ENCODE measurements around the gene MEGF11. TPM values are rescaled to one million over a fixed set of nuclear protein-coding genes. Genes with fewer than 3 reads are reported as not detected.

MEGF11 gene
- total and polyA plus RNA-seq, 4 donors, result 0.16 to 1.5 (median 0.50) TPM

DNA sequence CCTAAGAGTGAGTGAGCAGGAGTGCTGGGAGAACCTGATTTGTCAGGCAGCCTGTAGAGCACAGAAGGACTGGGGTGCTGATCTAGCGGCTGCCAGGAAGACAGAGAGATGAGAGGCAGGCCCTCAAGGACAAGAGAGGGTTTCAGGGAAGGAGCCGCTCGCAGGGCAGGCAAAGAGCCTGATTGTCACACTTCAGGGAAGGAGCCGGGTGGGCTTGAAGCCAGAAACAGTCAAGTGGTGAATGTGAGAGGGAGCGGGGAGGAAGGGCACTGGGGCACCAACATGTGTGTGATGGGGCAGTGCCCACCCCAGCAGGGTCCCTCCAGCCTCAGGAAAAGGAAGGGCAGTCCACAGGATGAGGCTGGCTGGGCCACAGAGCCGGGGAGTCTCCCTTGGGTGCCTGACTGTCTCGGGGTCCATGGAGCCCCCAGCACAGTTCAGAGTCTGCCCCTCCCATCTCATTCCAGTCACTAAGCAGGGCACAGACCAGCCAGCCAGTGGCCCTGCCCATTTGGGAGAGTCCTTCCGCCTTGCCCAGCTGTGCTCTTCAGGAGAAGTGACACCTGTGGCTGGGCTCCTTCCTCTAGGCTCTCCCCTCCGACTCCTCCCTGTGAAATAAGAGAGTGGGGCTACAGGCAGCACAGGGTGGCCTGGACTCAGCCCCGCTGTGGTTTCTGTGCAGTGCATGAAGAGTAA lies 235.6 kb downstream of the MEGF11 start:
- Histone ChIP-seq H3K4me3 (no peak overlapping the region), H3K36me3 (ENCODE audit: control insufficient read depth in 4 of 4, insufficient read depth in 4 of 4, low read length in 4 of 4) (no peaks in the 10 kb centered on the region), H3K27ac (ENCODE audit: low read depth in 1 of 2, low read length in 1 of 2) (no peak overlapping the region), H3K27me3 (ENCODE audit: control insufficient read depth in 3 of 3, insufficient read depth in 3 of 3, low read length in 2 of 3) (no peaks in the 10 kb centered on the region), H3K9ac (ENCODE audit: insufficient read depth in 1 of 2, low read length in 2 of 2) (no peak overlapping the region), H3K4me1 (ENCODE audit: control insufficient read depth in 5 of 5, insufficient read depth in 5 of 5, low read length in 5 of 5) (no peaks in the 10 kb centered on the region), H3K9me3 (ENCODE audit: control insufficient read depth in 4 of 4, insufficient read depth in 3 of 4, low read length in 3 of 4) (peaks cover 0 to 2% (median 0%) of the 10 kb centered on the region in 4 donors)
- DNase-seq, result no peak
- TF ChIP-seq, protein P1, sequence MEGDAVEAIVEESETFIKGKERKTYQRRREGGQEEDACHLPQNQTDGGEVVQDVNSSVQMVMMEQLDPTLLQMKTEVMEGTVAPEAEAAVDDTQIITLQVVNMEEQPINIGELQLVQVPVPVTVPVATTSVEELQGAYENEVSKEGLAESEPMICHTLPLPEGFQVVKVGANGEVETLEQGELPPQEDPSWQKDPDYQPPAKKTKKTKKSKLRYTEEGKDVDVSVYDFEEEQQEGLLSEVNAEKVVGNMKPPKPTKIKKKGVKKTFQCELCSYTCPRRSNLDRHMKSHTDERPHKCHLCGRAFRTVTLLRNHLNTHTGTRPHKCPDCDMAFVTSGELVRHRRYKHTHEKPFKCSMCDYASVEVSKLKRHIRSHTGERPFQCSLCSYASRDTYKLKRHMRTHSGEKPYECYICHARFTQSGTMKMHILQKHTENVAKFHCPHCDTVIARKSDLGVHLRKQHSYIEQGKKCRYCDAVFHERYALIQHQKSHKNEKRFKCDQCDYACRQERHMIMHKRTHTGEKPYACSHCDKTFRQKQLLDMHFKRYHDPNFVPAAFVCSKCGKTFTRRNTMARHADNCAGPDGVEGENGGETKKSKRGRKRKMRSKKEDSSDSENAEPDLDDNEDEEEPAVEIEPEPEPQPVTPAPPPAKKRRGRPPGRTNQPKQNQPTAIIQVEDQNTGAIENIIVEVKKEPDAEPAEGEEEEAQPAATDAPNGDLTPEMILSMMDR (IDR thresholded peaks at IDR 0.05; ENCODE audit: control extremely low read depth, extremely low read depth), result no peak
- ATAC-seq (ENCODE audit: insufficient read depth, low FRiP score), result no peak
- 73 to 84% methylated on average over 10 of the region's 10 CpGs for WGBS, 2 donors

DNA sequence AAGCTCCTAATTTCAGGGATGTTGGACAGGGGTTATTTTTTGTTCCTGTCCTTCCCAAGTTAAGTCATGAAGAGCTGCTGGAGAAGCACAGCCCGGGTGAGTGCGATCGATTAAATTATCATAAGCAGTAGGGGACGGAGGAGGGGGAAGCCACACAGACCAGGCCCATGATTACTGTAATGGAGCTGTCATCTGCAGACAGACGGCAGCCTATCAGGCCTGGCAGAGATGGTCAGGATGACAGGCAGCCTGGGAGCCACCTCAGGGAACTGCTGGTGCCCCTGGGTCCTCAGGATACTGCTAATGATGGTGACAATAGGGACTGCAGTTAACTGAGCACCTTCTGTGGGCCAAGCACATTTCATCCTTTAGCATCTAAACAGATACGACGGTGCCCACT lies 236.6 kb downstream of the MEGF11 start:
- 69 to 76% methylated on average over 7 of the region's 7 CpGs for WGBS, 2 donors
- Histone ChIP-seq H3K27me3 (ENCODE audit: control insufficient read depth in 3 of 3, insufficient read depth in 3 of 3, low read length in 2 of 3) (no peaks in the 10 kb centered on the region), H3K4me3 (no peak overlapping the region), H3K9ac (ENCODE audit: insufficient read depth in 1 of 2, low read length in 2 of 2) (no peak overlapping the region), H3K27ac (ENCODE audit: low read depth in 1 of 2, low read length in 1 of 2) (no peak overlapping the region), H3K4me1 (ENCODE audit: control insufficient read depth in 5 of 5, insufficient read depth in 5 of 5, low read length in 5 of 5) (no peaks in the 10 kb centered on the region), H3K9me3 (ENCODE audit: control insufficient read depth in 4 of 4, insufficient read depth in 3 of 4, low read length in 3 of 4) (peaks cover 0 to 2% (median 0%) of the 10 kb centered on the region in 4 donors), H3K36me3 (ENCODE audit: control insufficient read depth in 4 of 4, insufficient read depth in 4 of 4, low read length in 4 of 4) (no peaks in the 10 kb centered on the region)
- no peak for ATAC-seq (ENCODE audit: insufficient read depth, low FRiP score)
- DNase-seq, result no peak
- TF ChIP-seq, protein P1 (IDR thresholded peaks at IDR 0.05; ENCODE audit: control extremely low read depth, extremely low read depth), result no peak

DNA sequence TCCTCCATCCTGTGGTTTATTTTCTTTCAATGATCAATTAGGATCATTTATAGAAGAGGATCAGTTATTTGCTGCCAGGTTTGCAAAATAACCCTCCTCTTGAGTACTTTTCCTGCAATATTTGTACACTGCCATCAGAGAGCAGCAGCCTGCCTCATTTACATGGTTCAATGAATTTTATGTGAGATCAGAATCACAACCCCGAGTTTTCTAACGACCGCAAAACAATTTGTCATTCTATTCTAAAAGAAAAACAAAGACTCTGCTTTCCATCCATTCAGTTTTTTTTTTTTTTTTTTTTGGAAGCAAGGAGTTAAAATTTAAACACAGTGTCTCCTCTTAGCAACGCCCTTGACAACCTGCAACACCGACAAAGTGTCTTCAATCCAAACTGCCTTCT lies 237.4 kb downstream of the MEGF11 start:
- H3K9me3 ChIP-seq (ENCODE audit: control insufficient read depth in 4 of 4, insufficient read depth in 3 of 4, low read length in 3 of 4), result peaks cover 0 to 2% (median 0%) of the 10 kb centered on the region in 4 donors
- no peaks in the 10 kb centered on the region for H3K27me3 ChIP-seq (ENCODE audit: control insufficient read depth in 3 of 3, insufficient read depth in 3 of 3, low read length in 2 of 3)
- ATAC-seq (ENCODE audit: insufficient read depth, low FRiP score) (no peak), DNase-seq (no peak)
- TF ChIP-seq, protein P1 (IDR thresholded peaks at IDR 0.05; ENCODE audit: control extremely low read depth, extremely low read depth), result no peak
- H3K9ac ChIP-seq (ENCODE audit: insufficient read depth in 1 of 2, low read length in 2 of 2), result no peak overlapping the region
- no peaks in the 10 kb centered on the region for H3K4me1 ChIP-seq (ENCODE audit: control insufficient read depth in 5 of 5, insufficient read depth in 5 of 5, low read length in 5 of 5)
- H3K36me3 ChIP-seq (ENCODE audit: control insufficient read depth in 4 of 4, insufficient read depth in 4 of 4, low read length in 4 of 4), result no peaks in the 10 kb centered on the region
- no peak overlapping the region for H3K4me3 ChIP-seq
- WGBS, 2 donors, result 51 to 78% methylated on average over 5 of the region's 5 CpGs
- no peak overlapping the region for H3K27ac ChIP-seq (ENCODE audit: low read depth in 1 of 2, low read length in 1 of 2)
